Ishikawa (cell line): ENCODE data around the gene VPS26C.

Experiments used
- CEBPB ChIP-seq: IDR thresholded peaks from 2 replicates; pipeline ENCODE4 v1.6.1; 2012
- CREB1 ChIP-seq: IDR thresholded peaks from 2 replicates; pipeline ENCODE4 v1.6.1; 2012; ENCODE audit warnings: low read depth
- EGR1 ChIP-seq: IDR thresholded peaks from 2 replicates; pipeline ENCODE4 v1.6.1; 2012
- EP300 ChIP-seq: IDR thresholded peaks from 2 replicates; pipeline ENCODE4 v1.6.1; 2012; ENCODE audit warnings: borderline replicate concordance
- FOXM1 ChIP-seq: IDR thresholded peaks from 2 replicates; pipeline ENCODE4 v1.6.1; 2012; ENCODE audit warnings: low read depth, borderline replicate concordance
- MAX ChIP-seq: IDR thresholded peaks from 2 replicates; pipeline ENCODE4 v1.6.1; 2012
- NFIC ChIP-seq: IDR thresholded peaks from 2 replicates; pipeline ENCODE4 v1.6.1; 2012
- RAD21 ChIP-seq: IDR thresholded peaks from 2 replicates; pipeline ENCODE4 v1.6.1; 2012; ENCODE audit warnings: low read depth
- REST ChIP-seq: IDR thresholded peaks from 2 replicates; pipeline ENCODE4 v1.6.1; 2012; ENCODE audit warnings: low read depth, mild to moderate bottlenecking
- TAF1 ChIP-seq: IDR thresholded peaks from 2 replicates; pipeline ENCODE4 v1.6.1; 2012; ENCODE audit warnings: low read depth, mild to moderate bottlenecking
- TCF12 ChIP-seq: IDR thresholded peaks from 2 replicates; pipeline ENCODE4 v1.6.1; 2012; ENCODE audit warnings: low read depth
- TEAD4 ChIP-seq: IDR thresholded peaks from 2 replicates; pipeline ENCODE4 v1.6.1; 2012
- USF1 ChIP-seq: IDR thresholded peaks from 2 replicates; pipeline ENCODE4 v1.6.1; 2012
- YY1 ChIP-seq: IDR thresholded peaks from 2 replicates; pipeline ENCODE4 v1.6.1; 2012; ENCODE audit warnings: low read depth
- ZBTB7A ChIP-seq: IDR thresholded peaks from 2 replicates; pipeline ENCODE4 v1.6.1; 2012; ENCODE audit warnings: low read depth

VPS26C gene

GRCh38 chr21:37202221-37203110 is 64.7 kb downstream of the VPS26C start:
- TF ChIP-seq NFIC (no peak), YY1 (no peak), EP300 (no peak), MAX (no peak), ZBTB7A (no peak), REST (no peak), EGR1 (no peak)

GRCh38 chr21:37200641-37201480 is 66.3 kb downstream of the VPS26C start:
- no peak for TF ChIP-seq CREB1
- no peak for TF ChIP-seq ZBTB7A
- TF ChIP-seq TCF12, result no peak
- no peak for TF ChIP-seq TAF1
- TF ChIP-seq MAX, result no peak
- TF ChIP-seq FOXM1, result no peak
- no peak for TF ChIP-seq EP300
- no peak for TF ChIP-seq NFIC
- no peak for TF ChIP-seq TEAD4
- TF ChIP-seq YY1, result no peak

GRCh38 chr21:37199057-37199924 is 67.8 kb downstream of the VPS26C start:
- TF ChIP-seq FOXM1 (no peak), RAD21 (peak; percentile 1; the same call in 1 of the 2 replicates), USF1 (no peak), EGR1 (peak; percentile 83), EP300 (peak; percentile 25; the same call in 1 of the 2 replicates), NFIC (0 out of 2 replicates have a peak, but pooled peaks have one; percentile 15), ZBTB7A (0 out of 2 replicates have a peak, but pooled peaks have one; percentile 48), TEAD4 (no peak)

- TF ChIP-seq CREB1, result no peak
- TF ChIP-seq USF1, result no peak
These were observed 69.4 kb downstream of the VPS26C start for GRCh38 chr21:37197746-37198145.

GRCh38 chr21:37196847-37197246 is 70.3 kb downstream of the VPS26C start:
- no peak for TF ChIP-seq EGR1
- no peak for TF ChIP-seq CREB1
- TF ChIP-seq MAX, result no peak
- TF ChIP-seq TCF12, result no peak
- TF ChIP-seq NFIC, result no peak
- no peak for TF ChIP-seq REST
- TF ChIP-seq TAF1, result no peak
- no peak for TF ChIP-seq TEAD4
- no peak for TF ChIP-seq CEBPB
- TF ChIP-seq YY1, result no peak
- no peak for TF ChIP-seq USF1
